Measurements from ENCODE around the gene PHACTR1. TPM values are rescaled to one million over a fixed set of nuclear protein-coding genes. Genes with fewer than 3 reads are reported as not detected.

PHACTR1 gene
- total RNA-seq, 2 donors from 2014 or later: 1.3 to 4.3 TPM

- Histone ChIP-seq H3K36me3 (no peaks in the 10 kb centered on the region), H3K4me3 (no peak overlapping the region), H3K27me3 (replicated peaks; ENCODE audit: insufficient read depth) (peaks cover 5% of the 10 kb centered on the region), H3K9me3 (no peaks in the 10 kb centered on the region), H3K27ac (no peak overlapping the region), H3K4me1 (replicated peaks) (no peaks in the 10 kb centered on the region)
- TF ChIP-seq POLR2AphosphoS5 (IDR thresholded peaks at IDR 0.05): no peak
- TF ChIP-seq POLR2A (IDR thresholded peaks at IDR 0.05): no peak
- TF ChIP-seq, protein P1, sequence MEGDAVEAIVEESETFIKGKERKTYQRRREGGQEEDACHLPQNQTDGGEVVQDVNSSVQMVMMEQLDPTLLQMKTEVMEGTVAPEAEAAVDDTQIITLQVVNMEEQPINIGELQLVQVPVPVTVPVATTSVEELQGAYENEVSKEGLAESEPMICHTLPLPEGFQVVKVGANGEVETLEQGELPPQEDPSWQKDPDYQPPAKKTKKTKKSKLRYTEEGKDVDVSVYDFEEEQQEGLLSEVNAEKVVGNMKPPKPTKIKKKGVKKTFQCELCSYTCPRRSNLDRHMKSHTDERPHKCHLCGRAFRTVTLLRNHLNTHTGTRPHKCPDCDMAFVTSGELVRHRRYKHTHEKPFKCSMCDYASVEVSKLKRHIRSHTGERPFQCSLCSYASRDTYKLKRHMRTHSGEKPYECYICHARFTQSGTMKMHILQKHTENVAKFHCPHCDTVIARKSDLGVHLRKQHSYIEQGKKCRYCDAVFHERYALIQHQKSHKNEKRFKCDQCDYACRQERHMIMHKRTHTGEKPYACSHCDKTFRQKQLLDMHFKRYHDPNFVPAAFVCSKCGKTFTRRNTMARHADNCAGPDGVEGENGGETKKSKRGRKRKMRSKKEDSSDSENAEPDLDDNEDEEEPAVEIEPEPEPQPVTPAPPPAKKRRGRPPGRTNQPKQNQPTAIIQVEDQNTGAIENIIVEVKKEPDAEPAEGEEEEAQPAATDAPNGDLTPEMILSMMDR (IDR thresholded peaks at IDR 0.05): no peak
- WGBS: 83% methylated on average over 4 of the region's 4 CpGs
- intact Hi-C loops (cut with DNase I): no loop called here
- no peak for DNase-seq (ENCODE audit: low spot score)
Observed at GRCh38 chr6:12698298-12698697, 18.3 kb upstream of the PHACTR1 start.

- WGBS: 80% methylated on average over 1 of the region's 1 CpG
- intact Hi-C loops (cut with DNase I): no loop called here
- no peak for DNase-seq (ENCODE audit: low spot score)
- TF ChIP-seq POLR2AphosphoS5 (IDR thresholded peaks at IDR 0.05) (no peak), POLR2A (IDR thresholded peaks at IDR 0.05) (no peak)
- TF ChIP-seq, protein P1 (IDR thresholded peaks at IDR 0.05): no peak
- no peaks in the 10 kb centered on the region for H3K36me3 ChIP-seq
- no peaks in the 10 kb centered on the region for H3K9me3 ChIP-seq
- H3K27ac ChIP-seq: no peak overlapping the region
- no peak overlapping the region for H3K4me3 ChIP-seq
- no peaks in the 10 kb centered on the region for H3K4me1 ChIP-seq (replicated peaks)
- peaks cover 5% of the 10 kb centered on the region for H3K27me3 ChIP-seq (replicated peaks; ENCODE audit: insufficient read depth)
Observed at GRCh38 chr6:12704946-12705345, 11.6 kb upstream of the PHACTR1 start.

DNA sequence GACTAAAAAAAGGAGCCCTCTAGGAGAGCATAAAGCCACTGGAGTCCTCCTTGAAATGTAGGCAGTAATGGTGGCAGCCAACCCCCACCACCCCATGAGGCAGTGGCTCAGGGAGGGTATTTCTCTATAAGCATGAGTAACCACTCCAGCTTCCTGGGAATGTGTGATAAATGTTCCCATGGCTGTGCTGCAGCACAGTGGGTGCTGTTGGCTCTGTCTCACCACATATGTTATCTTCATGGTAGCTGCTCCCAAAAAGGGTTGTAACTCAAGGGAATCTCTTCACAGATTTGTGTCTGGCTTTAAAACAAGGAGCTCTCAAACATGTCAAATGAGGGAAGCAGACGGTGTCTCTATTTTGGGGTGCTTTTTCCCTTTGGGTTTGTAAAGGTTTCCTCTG, 7.5 kb upstream of the PHACTR1 start:
- H3K27me3 ChIP-seq (replicated peaks; ENCODE audit: insufficient read depth): no peaks in the 10 kb centered on the region
- no peak for DNase-seq (ENCODE audit: low spot score)

GRCh38 chr6:12709556-12710232, 6.9 kb upstream of the PHACTR1 start:
- Histone ChIP-seq H3K9me3 (no peaks in the 10 kb centered on the region), H3K36me3 (no peaks in the 10 kb centered on the region), H3K4me1 (replicated peaks) (no peaks in the 10 kb centered on the region), H3K27ac (no peak overlapping the region), H3K27me3 (replicated peaks; ENCODE audit: insufficient read depth) (no peaks in the 10 kb centered on the region), H3K4me3 (no peak overlapping the region)
- TF ChIP-seq, protein P1 (IDR thresholded peaks at IDR 0.05): no peak
- no peak for TF ChIP-seq POLR2AphosphoS5 (IDR thresholded peaks at IDR 0.05)
- no peak for TF ChIP-seq POLR2A (IDR thresholded peaks at IDR 0.05)
- DNase-seq (ENCODE audit: low spot score): no peak
- 57% methylated on average over 3 of the region's 3 CpGs for WGBS
- intact Hi-C loops (cut with DNase I): no loop called here

More for the DNA sequence above, 7.5 kb upstream of the PHACTR1 start:
- Histone ChIP-seq H3K27ac (no peak overlapping the region), H3K4me3 (no peak overlapping the region), H3K36me3 (no peaks in the 10 kb centered on the region), H3K4me1 (replicated peaks) (no peaks in the 10 kb centered on the region), H3K9me3 (no peaks in the 10 kb centered on the region)
- TF ChIP-seq, protein P1 (IDR thresholded peaks at IDR 0.05): no peak
- TF ChIP-seq POLR2AphosphoS5 (IDR thresholded peaks at IDR 0.05) (no peak), POLR2A (IDR thresholded peaks at IDR 0.05) (no peak)
- 83% methylated on average over 1 of the region's 1 CpG for WGBS
- intact Hi-C loops (cut with DNase I): no loop called here

DNA sequence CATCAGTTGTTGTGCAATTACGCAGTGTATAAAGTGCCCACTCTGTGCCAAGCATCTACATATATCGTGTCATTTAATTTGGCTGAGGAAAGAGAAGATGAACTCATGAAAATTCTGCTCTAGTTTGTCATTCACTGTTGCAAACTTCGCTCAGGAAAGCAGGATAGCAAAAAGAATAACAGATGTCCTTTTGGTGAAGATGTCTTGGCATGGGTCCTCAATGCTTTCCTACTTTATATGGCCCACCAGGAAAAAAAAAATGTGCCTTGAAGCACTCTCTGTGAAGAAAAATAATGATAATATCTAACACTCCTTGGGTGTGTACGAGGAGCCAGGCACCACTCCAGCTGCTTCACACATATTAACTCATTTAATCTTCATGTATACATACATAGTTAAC, 5.6 kb upstream of the PHACTR1 start:
- WGBS: 74% methylated on average over 4 of the region's 4 CpGs
- H3K9me3 ChIP-seq: no peaks in the 10 kb centered on the region
- no peak for DNase-seq (ENCODE audit: low spot score)
- no peaks in the 10 kb centered on the region for H3K27me3 ChIP-seq (replicated peaks; ENCODE audit: insufficient read depth)
- intact Hi-C loops (cut with DNase I): no loop called here
- H3K4me3 ChIP-seq: no peak overlapping the region
- H3K4me1 ChIP-seq (replicated peaks): no peaks in the 10 kb centered on the region
- no peaks in the 10 kb centered on the region for H3K36me3 ChIP-seq
- H3K27ac ChIP-seq: no peak overlapping the region
- TF ChIP-seq, protein P1 (IDR thresholded peaks at IDR 0.05): no peak
- no peak for TF ChIP-seq POLR2AphosphoS5 (IDR thresholded peaks at IDR 0.05)
- TF ChIP-seq POLR2A (IDR thresholded peaks at IDR 0.05): no peak

Measured in prostate gland (tissue), 2 donors.